Measurements from ENCODE around the gene CFTR.

Gene CFTR

DNA sequence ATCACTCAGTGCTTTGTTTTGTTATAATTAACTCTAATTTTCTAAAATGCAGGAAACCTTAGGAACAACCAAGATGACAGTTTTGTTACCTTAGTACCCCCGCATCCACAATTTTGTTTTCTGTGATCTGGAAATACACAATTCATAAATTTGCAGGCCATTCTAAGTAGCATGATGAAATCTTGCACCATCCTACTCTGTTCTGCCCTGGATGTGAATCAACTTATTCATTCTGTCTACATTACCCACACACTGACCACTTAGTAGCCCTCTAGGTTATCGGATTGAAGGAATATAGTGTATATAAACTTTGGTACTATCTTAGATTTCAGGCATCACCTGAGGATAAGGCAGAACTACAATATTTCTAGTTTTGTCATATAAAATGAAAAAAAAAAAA, 237.5 kb downstream of the CFTR start:
- H3K4me3 ChIP-seq (ENCODE audit: low read depth, low read length) = no peak overlapping the region
- TF ChIP-seq, protein P1, sequence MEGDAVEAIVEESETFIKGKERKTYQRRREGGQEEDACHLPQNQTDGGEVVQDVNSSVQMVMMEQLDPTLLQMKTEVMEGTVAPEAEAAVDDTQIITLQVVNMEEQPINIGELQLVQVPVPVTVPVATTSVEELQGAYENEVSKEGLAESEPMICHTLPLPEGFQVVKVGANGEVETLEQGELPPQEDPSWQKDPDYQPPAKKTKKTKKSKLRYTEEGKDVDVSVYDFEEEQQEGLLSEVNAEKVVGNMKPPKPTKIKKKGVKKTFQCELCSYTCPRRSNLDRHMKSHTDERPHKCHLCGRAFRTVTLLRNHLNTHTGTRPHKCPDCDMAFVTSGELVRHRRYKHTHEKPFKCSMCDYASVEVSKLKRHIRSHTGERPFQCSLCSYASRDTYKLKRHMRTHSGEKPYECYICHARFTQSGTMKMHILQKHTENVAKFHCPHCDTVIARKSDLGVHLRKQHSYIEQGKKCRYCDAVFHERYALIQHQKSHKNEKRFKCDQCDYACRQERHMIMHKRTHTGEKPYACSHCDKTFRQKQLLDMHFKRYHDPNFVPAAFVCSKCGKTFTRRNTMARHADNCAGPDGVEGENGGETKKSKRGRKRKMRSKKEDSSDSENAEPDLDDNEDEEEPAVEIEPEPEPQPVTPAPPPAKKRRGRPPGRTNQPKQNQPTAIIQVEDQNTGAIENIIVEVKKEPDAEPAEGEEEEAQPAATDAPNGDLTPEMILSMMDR (IDR thresholded peaks at IDR 0.05; ENCODE audit: low read depth, low read length, missing control alignments) = no peak
- no peak overlapping the region for H3K27ac ChIP-seq
- H3K36me3 ChIP-seq (replicated peaks) = no peaks in the 10 kb centered on the region
- DNase-seq = no peak
- H3K27me3 ChIP-seq (replicated peaks) = no peaks in the 10 kb centered on the region
- in situ Hi-C loops (cut with HindIII; ENCODE audit: low pct_ligation_motif_present, low sequenced_read_pairs) = no loop called here

All from brain microvascular endothelial cell (primary cell).